PC-3 (cell line): ENCODE data around the gene KRTAP5-4. TPM values are rescaled to one million over a fixed set of nuclear protein-coding genes. Genes with fewer than 3 reads are reported as not detected.
"Not testable (repeated sequence)": the region's sequence is repeated elsewhere in the genome, so short reads cannot be mapped to it uniquely, and the experiment has no call there.

Experiments
- ATAC-seq: fragments of 200-7000 bp; cut with Tn5 transposase; 2 replicates; pipeline ENCODE4 v1.9.1; 2020; ENCODE audit warnings: mild to moderate bottlenecking, moderate library complexity
- BruUV-seq: library from RNA; stranded (reverse); fragments of 400-500 nt; replicated peaks from 2 replicates; lab custom pipeline; 2021; lab: Mats Ljungman, UMichigan
- CTCF ChIA-PET: fragments of 300-600 bp; sonication (Branson Sonifier 250); formaldehyde crosslinking; loops from one replicate; lab custom pipeline; 2022; ENCODE audit warnings: antibody characterized with exemption; lab: Charles Lee
- POLR2A ChIA-PET: fragments of 300-600 bp; sonication (Branson Sonifier 250); formaldehyde crosslinking; loops from one replicate; lab custom pipeline; 2022; ENCODE audit warnings: antibody characterized with exemption; ENCODE audit not compliant: unreplicated experiment; lab: Charles Lee
- DNase-seq: peaks from one replicate; pipeline ENCODE4 v3.0.0-alpha.2; 2015
- H2AFZ ChIP-seq: fragments of 300-600 bp; sonication (generic); 2 replicates; pipeline ENCODE4 v1.6.0; 2016; ENCODE audit warnings: antibody characterized with exemption, low read length
- H3F3A ChIP-seq: fragments of 300-600 bp; sonication (generic); one replicate; pipeline ENCODE4 v1.6.0; 2017; ENCODE audit warnings: antibody characterized with exemption, low read length, control low read depth, mild to moderate bottlenecking; ENCODE audit not compliant: unreplicated experiment
- H3K27ac ChIP-seq: fragments of 300-600 bp; sonication (generic); 2 replicates; pipeline ENCODE4 v1.5.1; 2016; ENCODE audit warnings: mild to moderate bottlenecking, low read length
- H3K27me3 ChIP-seq: fragments of 300-600 bp; sonication (generic); 2 replicates; pipeline ENCODE4 v1.6.1; 2016; ENCODE audit warnings: low read length, mixed read lengths
- H3K36me3 ChIP-seq: fragments of 300-600 bp; sonication (generic); 2 replicates; pipeline ENCODE4 v1.6.1; 2016; ENCODE audit warnings: low read depth, mixed run types, low read length, mixed read lengths
- H3K4me1 ChIP-seq: fragments of 300-600 bp; sonication (generic); 2 replicates; pipeline ENCODE4 v1.5.1; 2016; ENCODE audit warnings: low read length; ENCODE audit not compliant: insufficient read depth
- H3K4me2 ChIP-seq: fragments of 300-600 bp; sonication (generic); 2 replicates; pipeline ENCODE4 v1.6.0; 2016; ENCODE audit warnings: low read length
- H3K4me3 ChIP-seq: fragments of 300-600 bp; sonication (generic); 2 replicates; pipeline ENCODE4 v1.5.1; 2016; ENCODE audit warnings: mild to moderate bottlenecking, low read length, mixed read lengths
- H3K79me2 ChIP-seq: fragments of 300-600 bp; sonication (generic); 2 replicates; pipeline ENCODE4 v1.6.1; 2017; ENCODE audit warnings: low read length, mixed read lengths
- H3K9ac ChIP-seq: fragments of 300-600 bp; sonication (generic); 2 replicates; pipeline ENCODE4 v1.6.0; 2016; ENCODE audit warnings: mild to moderate bottlenecking, low read length
- H3K9me2 ChIP-seq: fragments of 300-600 bp; sonication (generic); replicated peaks from 2 replicates; pipeline ENCODE4 v1.6.1; 2016; ENCODE audit warnings: mixed run types, low read length, mixed read lengths
- H3K9me3 ChIP-seq: fragments of 300-600 bp; sonication (generic); 2 replicates; pipeline ENCODE4 v1.6.1; 2016; ENCODE audit warnings: low read length, mixed read lengths
- H4K20me1 ChIP-seq: fragments of 300-600 bp; sonication (generic); 2 replicates; pipeline ENCODE4 v1.6.1; 2016; ENCODE audit warnings: low read length, mixed read lengths
- CTCF ChIP-seq: fragments of 300-600 bp; sonication (generic); conservative IDR thresholded peaks from 2 replicates; pipeline ENCODE4 v1.5.1; 2017; ENCODE audit warnings: antibody characterized with exemption, low read depth, mild to moderate bottlenecking, low read length
- EZH2 ChIP-seq: fragments of 300-600 bp; sonication (generic); IDR thresholded peaks from one replicate; pipeline ENCODE4 v1.6.1; 2017; ENCODE audit warnings: antibody characterized with exemption, mild to moderate bottlenecking, low read length; ENCODE audit not compliant: unreplicated experiment
- EZH2phosphoT487 ChIP-seq: fragments of 300-600 bp; sonication (generic); IDR thresholded peaks from 2 replicates; pipeline ENCODE4 v1.6.1; 2018; ENCODE audit warnings: mild to moderate bottlenecking, antibody characterized with exemption, low read length, borderline replicate concordance
- intact Hi-C: fragments of 100-400 bp; cut with micrococcal nuclease; formaldehyde crosslinking; loops from 2 replicates; pipeline ENCODE4 v1.9.0; 2023
- total RNA-seq: library from RNA; depleted of rRNA; stranded (reverse); fragments of >200 nt; gene quantifications from 2 replicates; pipeline ENCODE4 v1.2.3, GENCODE V29; 2014

KRTAP5-4 gene
- total RNA-seq, 1 experiment from 2014 or later, result not detected

GRCh38 chr11:1598816-1599215 lies 23.1 kb downstream of the KRTAP5-4 start:
- CTCF ChIA-PET, result no interaction called here
- H3K36me3 ChIP-seq, result no peaks in the 10 kb centered on the region
- no peaks in the 10 kb centered on the region for H3K9me2 ChIP-seq
- no peak overlapping the region for H3K9ac ChIP-seq
- no peaks in the 10 kb centered on the region for H3K4me1 ChIP-seq
- no peaks in the 10 kb centered on the region for H4K20me1 ChIP-seq
- no peaks in the 10 kb centered on the region for H3K9me3 ChIP-seq
- no peak overlapping the region for H3K27ac ChIP-seq
- intact Hi-C loops, result no loop called here
- no peaks in the 10 kb centered on the region for H3F3A ChIP-seq
- H3K4me2 ChIP-seq, result no peak overlapping the region
- DNase-seq (no peak), ATAC-seq (no peak)
- POLR2A ChIA-PET, result no interaction called here
- TF ChIP-seq EZH2phosphoT487 (no peak), CTCF (no peak), EZH2 (no peak)
- H3K79me2 ChIP-seq, result no peaks in the 10 kb centered on the region
- BruUV-seq, result no TSS peak
- no peak overlapping the region for H3K4me3 ChIP-seq
- no peak overlapping the region for H2AFZ ChIP-seq
- peaks cover 30% of the 10 kb centered on the region for H3K27me3 ChIP-seq

GRCh38 chr11:1598406-1598805 lies 23.5 kb downstream of the KRTAP5-4 start:
- H4K20me1 ChIP-seq, POLR2A ChIA-PET, H3K36me3 ChIP-seq, H2AFZ ChIP-seq, intact Hi-C loops, H3K27ac ChIP-seq, H3K9me2 ChIP-seq, DNase-seq, H3K9me3 ChIP-seq, H3K9ac ChIP-seq, H3K79me2 ChIP-seq, H3K4me2 ChIP-seq, H3F3A ChIP-seq, BruUV-seq, H3K4me3 ChIP-seq, H3K4me1 ChIP-seq, ATAC-seq: not testable (repeated sequence)
- CTCF ChIA-PET, result interaction anchor here (0.7 kb wide), 1 partner anchor 499 kb away, joined by 3 read pairs; no protein-coding TSS in a partner anchor
- H3K27me3 ChIP-seq, result peaks cover 30% of the 10 kb centered on the region

GRCh38 chr11:1597994-1598380 lies 24.0 kb downstream of the KRTAP5-4 start, which contains the start of gene KRTAP5-2:
TSS of gene KRTAP5-2 (minus strand) at chr11:1598294. CDS start at chr11:1598250, 44 bp downstream.
- Histone ChIP-seq H3K36me3 (no peaks in the 10 kb centered on the region), H4K20me1 (no peaks in the 10 kb centered on the region), H3K9me3 (no peaks in the 10 kb centered on the region), H3K4me2 (no peak within 1 kb of the TSS), H3K9ac (no peak within 1 kb of the TSS), H3K4me1 (no peaks in the 10 kb centered on the region), H3F3A (no peaks in the 10 kb centered on the region), H3K27me3 (peaks cover 30% of the 10 kb centered on the region), H3K9me2 (no peaks in the 10 kb centered on the region), H3K27ac (no peak within 1 kb of the TSS), H3K4me3 (no peak within 1 kb of the TSS), H2AFZ (no peak within 1 kb of the TSS), H3K79me2 (no peaks in the 10 kb centered on the region)
- intact Hi-C loops, result no loop called here
- BruUV-seq, result no TSS peak
- ATAC-seq (no peak), DNase-seq (no peak)
- CTCF ChIA-PET, result interaction anchor here (0.7 kb wide), 1 partner anchor 499 kb away, joined by 3 read pairs; no protein-coding TSS in a partner anchor
- TF ChIP-seq CTCF, result no peak
- TF ChIP-seq EZH2phosphoT487, result no peak
- no peak for TF ChIP-seq EZH2
- POLR2A ChIA-PET, result no interaction called here
